Fibroblast of mammary gland (primary cell): Measurements from ENCODE around the gene COPE.

Experiments
- DNase-seq: peaks from one replicate; pipeline ENCODE4 v3.0.0-alpha.2; 2010; ENCODE audit warnings: low read depth
- H3K4me3 ChIP-seq: 2 replicates; pipeline ENCODE4 v1.5.1; 2011; ENCODE audit warnings: low read depth, mild to moderate bottlenecking, low read length, moderate library complexity; ENCODE audit not compliant: control insufficient read depth
- CTCF ChIP-seq: conservative IDR thresholded peaks from 2 replicates; pipeline ENCODE4 v1.5.1; 2011; ENCODE audit warnings: low read depth, low read length, inconsistent platforms; ENCODE audit not compliant: control insufficient read depth, insufficient read depth

The COPE gene

DNA sequence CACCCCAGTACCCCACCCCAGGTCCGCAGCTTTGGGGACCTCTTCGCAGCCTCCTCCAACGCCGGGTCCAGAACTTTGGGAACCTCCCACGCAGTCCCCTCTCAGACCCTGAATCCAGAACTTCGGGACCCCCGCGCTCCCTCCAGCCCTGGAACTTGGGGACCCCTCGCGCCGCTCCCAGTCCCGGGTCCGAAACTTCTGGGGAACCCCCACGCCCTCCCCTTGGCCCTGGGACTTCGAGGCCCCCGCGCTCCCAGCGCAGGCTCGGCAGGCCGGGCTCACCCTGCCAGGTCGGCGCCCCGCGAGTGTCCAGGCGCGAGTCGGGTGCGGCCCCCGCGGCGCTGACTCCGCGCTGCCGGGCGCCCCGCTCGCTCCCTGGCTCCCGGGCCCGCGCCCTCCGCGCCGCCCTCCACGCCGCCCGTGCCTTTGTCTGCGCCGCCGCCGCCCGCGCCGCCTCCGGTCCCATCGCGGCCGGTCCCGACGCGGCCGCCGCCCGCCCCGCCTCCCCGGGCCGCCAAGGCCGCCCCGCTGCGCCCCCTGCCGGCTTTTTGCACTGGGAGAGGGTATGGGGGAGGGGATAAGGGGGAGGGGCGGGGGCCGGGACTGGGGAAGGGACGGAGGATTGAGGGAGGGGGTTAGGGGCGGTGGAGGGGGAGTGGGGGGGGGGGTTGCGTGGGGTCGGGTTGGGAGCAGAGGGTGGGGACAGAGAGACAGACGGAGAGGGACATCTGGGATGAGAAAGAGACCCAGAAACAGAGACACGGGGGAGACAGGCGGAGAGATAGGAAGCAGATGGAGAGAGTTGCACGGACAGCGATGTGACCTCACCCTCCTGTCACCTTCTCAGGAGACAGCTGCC, 21.8 kb upstream of the COPE start, which contains the start of gene HOMER3:
HOMER3 (minus strand) TSS at position 449 of the 859 bp plus-strand sequence. CDS start 2,235 bp downstream, outside the sequence.
- peak; percentile 21 for TF ChIP-seq CTCF
- H3K4me3 ChIP-seq = peak within 1 kb of the TSS; percentile 68
- peak; percentile 39 for DNase-seq

- peak overlapping the region; percentile 68 for H3K4me3 ChIP-seq
- no peak for TF ChIP-seq CTCF
- peak; percentile 45 for DNase-seq
These were observed 21.0 kb upstream of the COPE start for GRCh38 chr19:18939922-18940768.

DNA sequence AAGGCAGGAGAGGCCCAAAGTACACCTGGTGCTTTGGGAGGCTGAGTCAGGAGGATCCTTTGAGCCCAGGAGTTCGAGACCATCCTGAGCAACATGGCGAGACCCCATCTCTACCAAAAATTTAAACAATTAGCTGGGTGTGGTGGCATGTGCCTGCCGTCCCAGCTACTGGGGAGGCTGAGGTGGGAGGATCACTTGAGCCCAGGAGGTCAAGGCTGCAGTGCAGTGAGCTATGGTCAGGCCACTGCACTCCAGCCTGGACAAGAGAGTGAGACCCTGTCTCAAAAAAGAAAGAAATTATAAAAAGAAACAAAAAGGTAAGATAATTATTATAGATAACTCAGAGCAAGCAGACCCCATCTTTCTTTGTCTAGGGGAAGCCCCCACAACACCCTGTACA, 20.0 kb upstream of the COPE start:
- no peak for DNase-seq
- H3K4me3 ChIP-seq = no peak overlapping the region
- no peak for TF ChIP-seq CTCF

- no peak for TF ChIP-seq CTCF
- H3K4me3 ChIP-seq = no peak overlapping the region
- no peak for DNase-seq
These were observed 14.1 kb upstream of the COPE start for GRCh38 chr19:18933297-18933696.

DNA sequence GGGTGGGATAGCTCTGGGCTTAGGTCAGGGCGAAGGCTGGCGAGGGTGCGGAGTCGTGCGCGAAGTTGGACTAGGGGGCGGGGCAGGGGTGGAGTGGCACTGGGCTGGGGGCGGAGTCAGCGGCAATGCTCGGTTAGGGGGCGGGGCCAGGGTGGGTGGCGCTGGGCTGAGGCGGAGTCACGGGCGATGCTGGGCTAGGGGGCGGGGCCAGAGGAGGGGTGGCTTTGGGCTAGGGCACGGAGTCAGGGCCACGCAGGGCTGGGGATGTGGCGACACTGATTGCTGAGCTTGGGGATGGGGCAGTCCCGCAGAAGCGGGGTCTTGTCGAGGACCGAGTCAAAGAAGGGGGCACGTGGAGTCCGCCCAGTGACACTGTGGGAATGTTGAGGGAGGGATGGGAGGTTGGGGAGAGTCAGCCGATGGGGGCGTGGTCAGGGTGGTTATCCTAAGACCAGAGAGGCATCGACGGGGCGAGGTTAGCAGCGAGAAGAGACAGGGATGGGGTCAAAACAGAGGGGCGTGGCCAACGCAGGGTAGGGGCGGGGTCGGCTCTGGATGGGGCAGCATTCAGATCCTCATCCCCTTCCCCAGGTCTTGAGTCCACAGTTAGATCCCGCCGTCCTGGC, 13.1 kb upstream of the COPE start:
- no peak for TF ChIP-seq CTCF
- no peak overlapping the region for H3K4me3 ChIP-seq
- peak; percentile 52 for DNase-seq
